ENCODE measurements around the gene CFAP299. TPM values are rescaled to one million over a fixed set of nuclear protein-coding genes. Genes with fewer than 3 reads are reported as not detected.

Gene CFAP299
- total and polyA plus RNA-seq, 2 donors (not counting 3 experiments of a cell fraction or from before 2014, with no cell fraction given): not detected

- POLR2A ChIA-PET: no interaction called here
- dilution Hi-C loops (cut with MboI; ENCODE audit: extremely low pct_ligation_motif_present, low sequenced_read_pairs) (no loop called here), intact Hi-C loops (cut with micrococcal nuclease) (no loop called here)
- BruUV-seq (replicated peaks): no TSS peak
- H3K4me3 ChIP-seq (replicated peaks in 1 of 3; ENCODE audit: insufficient read depth in 1 of 3, low read depth in 1 of 3, low read length in 3 of 3): no peak overlapping the region
- DNase-seq (ENCODE audit: low read depth, low spot score) (no peak), FAIRE-seq (no peak)
- no peaks in the 10 kb centered on the region for H3K27me3 ChIP-seq (ENCODE audit: control insufficient read depth in 2 of 2, insufficient read depth in 2 of 2, low read length in 2 of 2)
- H3K9me1 ChIP-seq (replicated peaks; ENCODE audit: control insufficient read depth, extremely low read depth, insufficient read depth, low read length): no peaks in the 10 kb centered on the region
- no peak for TF ChIP-seq JUN (IDR thresholded peaks at IDR 0.05; ENCODE audit: borderline replicate concordance, insufficient read depth, insufficient read length, low read depth)
- TF ChIP-seq FOS (IDR thresholded peaks at IDR 0.05; ENCODE audit: borderline replicate concordance, insufficient read depth, low read length): no peak
- no peak for TF ChIP-seq POLR2AphosphoS5 (IDR thresholded peaks at IDR 0.05; ENCODE audit: insufficient read depth, low read depth, low read length)
- no peak for TF ChIP-seq MAX (IDR thresholded peaks at IDR 0.05; ENCODE audit: insufficient read depth, insufficient read length)
- no peak for TF ChIP-seq GATA2 (IDR thresholded peaks at IDR 0.05; ENCODE audit: insufficient read depth, insufficient read length, low read depth, low read length)
- no peak for TF ChIP-seq POLR2A (IDR thresholded peaks at IDR 0.05; ENCODE audit: low read depth, low read length)
- no peak for TF ChIP-seq MYC (IDR thresholded peaks at IDR 0.05; ENCODE audit: low read depth, low read length)
- TF ChIP-seq, protein P1, sequence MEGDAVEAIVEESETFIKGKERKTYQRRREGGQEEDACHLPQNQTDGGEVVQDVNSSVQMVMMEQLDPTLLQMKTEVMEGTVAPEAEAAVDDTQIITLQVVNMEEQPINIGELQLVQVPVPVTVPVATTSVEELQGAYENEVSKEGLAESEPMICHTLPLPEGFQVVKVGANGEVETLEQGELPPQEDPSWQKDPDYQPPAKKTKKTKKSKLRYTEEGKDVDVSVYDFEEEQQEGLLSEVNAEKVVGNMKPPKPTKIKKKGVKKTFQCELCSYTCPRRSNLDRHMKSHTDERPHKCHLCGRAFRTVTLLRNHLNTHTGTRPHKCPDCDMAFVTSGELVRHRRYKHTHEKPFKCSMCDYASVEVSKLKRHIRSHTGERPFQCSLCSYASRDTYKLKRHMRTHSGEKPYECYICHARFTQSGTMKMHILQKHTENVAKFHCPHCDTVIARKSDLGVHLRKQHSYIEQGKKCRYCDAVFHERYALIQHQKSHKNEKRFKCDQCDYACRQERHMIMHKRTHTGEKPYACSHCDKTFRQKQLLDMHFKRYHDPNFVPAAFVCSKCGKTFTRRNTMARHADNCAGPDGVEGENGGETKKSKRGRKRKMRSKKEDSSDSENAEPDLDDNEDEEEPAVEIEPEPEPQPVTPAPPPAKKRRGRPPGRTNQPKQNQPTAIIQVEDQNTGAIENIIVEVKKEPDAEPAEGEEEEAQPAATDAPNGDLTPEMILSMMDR (IDR thresholded peaks at IDR 0.05; ENCODE audit: extremely low read depth in 1 of 2, insufficient read depth in 1 of 2, low read depth in 1 of 2, low read length in 2 of 2): no peak
- no peak for TF ChIP-seq EZH2 (IDR thresholded peaks at IDR 0.05; ENCODE audit: borderline replicate concordance, low read depth, low read length, severe bottlenecking)
- H3K27ac ChIP-seq (ENCODE audit: insufficient read depth, low read depth, low read length): no peak overlapping the region
- CTCF ChIA-PET: no interaction called here
- H2AFZ ChIP-seq (ENCODE audit: low read depth, low read length): no peak overlapping the region
- no peaks in the 10 kb centered on the region for H3K79me2 ChIP-seq (ENCODE audit: control insufficient read depth, insufficient read depth, low read length)
- no peaks in the 10 kb centered on the region for H4K20me1 ChIP-seq (replicated peaks; ENCODE audit: control insufficient read depth, extremely low read depth, insufficient read depth, low read length)
- H3K9ac ChIP-seq (replicated peaks; ENCODE audit: extremely low read depth, insufficient read depth, low read length): no peak overlapping the region
- H3K4me2 ChIP-seq (ENCODE audit: insufficient read depth, low read length): no peak overlapping the region
- H3K36me3 ChIP-seq (ENCODE audit: control insufficient read depth in 2 of 2, extremely low read depth in 1 of 2, insufficient read depth in 2 of 2, low read length in 2 of 2): no peaks in the 10 kb centered on the region
- H3K4me1 ChIP-seq (ENCODE audit: control insufficient read depth, extremely low read depth, insufficient read depth, low read length): no peaks in the 10 kb centered on the region
- no peaks in the 10 kb centered on the region for H3K9me3 ChIP-seq (replicated peaks; ENCODE audit: control insufficient read depth, insufficient read depth, low read length)
These were observed 541.3 kb downstream of the CFAP299 start for GRCh38 chr4:80876810-80877209.

All from endothelial cell of umbilical vein (primary cell).